OCI-LY3 (cell line): Measurements from ENCODE around the gene CD101.

Experiments
- CTCF ChIP-seq: fragments of 200-600, 300-600 bp; sonication (generic); IDR thresholded peaks from 2 replicates; pipeline ENCODE4 v1.5.1; 2014; ENCODE audit warnings: antibody characterized with exemption, low read length, low read depth
- EZH2phosphoT487 ChIP-seq: fragments of 200-600 bp; shearing (Covaris generic); IDR thresholded peaks from 2 replicates; pipeline ENCODE4 v1.6.1; 2018; ENCODE audit warnings: antibody characterized with exemption, mixed run types, low read depth

GRCh38 chr1:117015724-117016123, 14.2 kb downstream of the CD101 start:
- no peak for TF ChIP-seq CTCF
- no peak for TF ChIP-seq EZH2phosphoT487
